Stimulated activated naive CD8-positive, alpha-beta T cell treated with anti-CD3 and anti-CD28 coated beads, Interleukin-15, Interleukin-2, amounts not matched to agents 100 ng/mL and 50 ng/mL, for 24 hours (primary cell): ENCODE data around the gene IGFBP6.

Source experiments
- H3K27ac Mint-ChIP-seq: one replicate; pipeline ENCODE4 v1.8.0; 2021; ENCODE audit warnings: mild to moderate bottlenecking, mixed read lengths
- H3K27me3 Mint-ChIP-seq: one replicate; pipeline ENCODE4 v1.8.0; 2021; ENCODE audit warnings: mixed read lengths
- H3K36me3 Mint-ChIP-seq: one replicate; pipeline ENCODE4 v1.8.0; 2021; ENCODE audit warnings: low read depth, mixed read lengths
- H3K4me1 Mint-ChIP-seq: one replicate; pipeline ENCODE4 v1.8.0; 2021; ENCODE audit warnings: low read depth, mixed read lengths
- H3K4me3 Mint-ChIP-seq: one replicate; pipeline ENCODE4 v1.8.0; 2021; ENCODE audit warnings: mild to moderate bottlenecking, mixed read lengths
- H3K9me3 Mint-ChIP-seq: one replicate; pipeline ENCODE4 v1.8.0; 2021; ENCODE audit warnings: mixed read lengths

IGFBP6 gene

GRCh38 chr12:53056296-53056695, 41.2 kb upstream of the IGFBP6 start:
- Mint-ChIP-seq H3K27me3 (no peaks in the 10 kb centered on the region), H3K27ac (no peak overlapping the region), H3K4me3 (no peak overlapping the region), H3K4me1 (peaks cover 8% of the 10 kb centered on the region), H3K9me3 (no peaks in the 10 kb centered on the region), H3K36me3 (no peaks in the 10 kb centered on the region)

- H3K4me1 Mint-ChIP-seq, result peaks cover 8% of the 10 kb centered on the region
- H3K4me3 Mint-ChIP-seq, result no peak overlapping the region
- H3K36me3 Mint-ChIP-seq, result no peaks in the 10 kb centered on the region
- no peak overlapping the region for H3K27ac Mint-ChIP-seq
- H3K27me3 Mint-ChIP-seq, result no peaks in the 10 kb centered on the region
- no peaks in the 10 kb centered on the region for H3K9me3 Mint-ChIP-seq
Measured at GRCh38 chr12:53056901-53057300, 40.6 kb upstream of the IGFBP6 start.

- Mint-ChIP-seq H3K36me3 (no peaks in the 10 kb centered on the region), H3K4me3 (no peak overlapping the region), H3K9me3 (no peaks in the 10 kb centered on the region), H3K27me3 (no peaks in the 10 kb centered on the region), H3K4me1 (peaks cover 8% of the 10 kb centered on the region), H3K27ac (no peak overlapping the region)
Measured at GRCh38 chr12:53057816-53058500, 39.5 kb upstream of the IGFBP6 start.

- H3K27me3 Mint-ChIP-seq, result no peaks in the 10 kb centered on the region
- H3K4me3 Mint-ChIP-seq, result no peak overlapping the region
- H3K36me3 Mint-ChIP-seq, result peaks cover 2% of the 10 kb centered on the region
- no peak overlapping the region for H3K27ac Mint-ChIP-seq
- H3K4me1 Mint-ChIP-seq, result peaks cover 5% of the 10 kb centered on the region
- no peaks in the 10 kb centered on the region for H3K9me3 Mint-ChIP-seq
Measured at GRCh38 chr12:53058674-53059433, 38.6 kb upstream of the IGFBP6 start.

GRCh38 chr12:53059434-53060063, 37.9 kb upstream of the IGFBP6 start:
- H3K36me3 Mint-ChIP-seq, result peaks cover 3% of the 10 kb centered on the region
- H3K4me3 Mint-ChIP-seq, result no peak overlapping the region
- H3K9me3 Mint-ChIP-seq, result no peaks in the 10 kb centered on the region
- no peak overlapping the region for H3K27ac Mint-ChIP-seq
- no peaks in the 10 kb centered on the region for H3K4me1 Mint-ChIP-seq
- no peaks in the 10 kb centered on the region for H3K27me3 Mint-ChIP-seq

- H3K4me1 Mint-ChIP-seq, result no peaks in the 10 kb centered on the region
- no peaks in the 10 kb centered on the region for H3K27me3 Mint-ChIP-seq
Measured at GRCh38 chr12:53060064-53060720, 37.3 kb upstream of the IGFBP6 start.

GRCh38 chr12:53060721-53061276, 36.7 kb upstream of the IGFBP6 start:
- Mint-ChIP-seq H3K27me3 (no peaks in the 10 kb centered on the region), H3K4me1 (peaks cover 1% of the 10 kb centered on the region), H3K4me3 (no peak overlapping the region), H3K27ac (no peak overlapping the region), H3K36me3 (peaks cover 9% of the 10 kb centered on the region), H3K9me3 (no peaks in the 10 kb centered on the region)

More at GRCh38 chr12:53060064-53060720, 37.3 kb upstream of the IGFBP6 start:
- Mint-ChIP-seq H3K9me3 (no peaks in the 10 kb centered on the region), H3K27ac (no peak overlapping the region), H3K4me3 (no peak overlapping the region), H3K36me3 (peaks cover 7% of the 10 kb centered on the region)

- no peaks in the 10 kb centered on the region for H3K9me3 Mint-ChIP-seq
- H3K27ac Mint-ChIP-seq, result no peak overlapping the region
- peaks cover 5% of the 10 kb centered on the region for H3K4me1 Mint-ChIP-seq
- no peaks in the 10 kb centered on the region for H3K27me3 Mint-ChIP-seq
- peaks cover 13% of the 10 kb centered on the region for H3K36me3 Mint-ChIP-seq
- no peak overlapping the region for H3K4me3 Mint-ChIP-seq
Measured at GRCh38 chr12:53061404-53062010, 36.0 kb upstream of the IGFBP6 start.

- peaks cover 5% of the 10 kb centered on the region for H3K4me1 Mint-ChIP-seq
- no peak overlapping the region for H3K27ac Mint-ChIP-seq
- no peaks in the 10 kb centered on the region for H3K9me3 Mint-ChIP-seq
- peaks cover 15% of the 10 kb centered on the region for H3K36me3 Mint-ChIP-seq
- H3K4me3 Mint-ChIP-seq, result no peak overlapping the region
- no peaks in the 10 kb centered on the region for H3K27me3 Mint-ChIP-seq
Measured at GRCh38 chr12:53062011-53062961, 35.2 kb upstream of the IGFBP6 start.

- Mint-ChIP-seq H3K27me3 (no peaks in the 10 kb centered on the region), H3K9me3 (no peaks in the 10 kb centered on the region), H3K36me3 (peaks cover 15% of the 10 kb centered on the region), H3K4me3 (no peak overlapping the region), H3K27ac (no peak overlapping the region), H3K4me1 (peaks cover 5% of the 10 kb centered on the region)
Measured at GRCh38 chr12:53062977-53063707, 34.3 kb upstream of the IGFBP6 start.

- peaks cover 5% of the 10 kb centered on the region for H3K4me1 Mint-ChIP-seq
- H3K4me3 Mint-ChIP-seq, result no peak overlapping the region
- no peaks in the 10 kb centered on the region for H3K9me3 Mint-ChIP-seq
- H3K27me3 Mint-ChIP-seq, result no peaks in the 10 kb centered on the region
- H3K27ac Mint-ChIP-seq, result no peak overlapping the region
- peaks cover 15% of the 10 kb centered on the region for H3K36me3 Mint-ChIP-seq
Measured at GRCh38 chr12:53063708-53064612, 33.5 kb upstream of the IGFBP6 start.

- Mint-ChIP-seq H3K27ac (no peak overlapping the region), H3K4me3 (no peak overlapping the region), H3K4me1 (peaks cover 5% of the 10 kb centered on the region), H3K9me3 (no peaks in the 10 kb centered on the region), H3K36me3 (peaks cover 15% of the 10 kb centered on the region), H3K27me3 (no peaks in the 10 kb centered on the region)
Measured at GRCh38 chr12:53064613-53065436, 32.6 kb upstream of the IGFBP6 start.
